K562 (cell line): ENCODE results near the gene LYVE1. TPM values are rescaled to one million over a fixed set of nuclear protein-coding genes. Genes with fewer than 3 reads are reported as not detected.

Experiments
- CREM ChIP-seq: IDR thresholded peaks from 2 replicates; pipeline ENCODE4 v1.6.1; 2014; ENCODE audit warnings: antibody characterized with exemption, low read depth
- E2F6 ChIP-seq, 2 experiments: IDR thresholded peaks; 2 replicates each; pipeline ENCODE4 v1.6.1; 2011; ENCODE audit warnings: borderline replicate concordance in 1 of 2, control low read depth in 1 of 2, low read depth in 1 of 2, low read length in 1 of 2, mild to moderate bottlenecking in 1 of 2, mixed read lengths in 1 of 2, moderate library complexity in 1 of 2; ENCODE audit not compliant: insufficient read depth in 1 of 2, insufficient read length in 1 of 2, poor library complexity in 1 of 2, severe bottlenecking in 1 of 2; ENCODE audit errors: extremely low read depth in 1 of 2
- FOXJ2 ChIP-seq: fragments of 200-800 bp; sonication (Bioruptor generic); IDR thresholded peaks from 2 replicates; pipeline ENCODE4 v1.6.1; 2016; ENCODE audit warnings: missing genetic modification characterization, missing compliant biosample characterization
- GTF2F1 ChIP-seq: IDR thresholded peaks from 2 replicates; pipeline ENCODE4 v1.6.1; 2011; ENCODE audit warnings: low read depth, low read length, improper control_type of control experiment
- KDM4B ChIP-seq, 2 experiments: fragments of 450-650 bp in 1 of 2; sonication (generic) in 1 of 2; IDR thresholded peaks; 2 replicates each; pipeline ENCODE4 v1.6.1; 2016 to 2017; ENCODE audit warnings: borderline replicate concordance in 2 of 2, antibody characterized with exemption in 1 of 2, low read depth in 1 of 2, mild to moderate bottlenecking in 1 of 2
- KLF16 ChIP-seq: IDR thresholded peaks from 2 replicates; pipeline ENCODE4 v1.6.1; 2016; ENCODE audit warnings: antibody characterized with exemption
- NEUROD1 ChIP-seq: fragments of 150-350 bp; IDR thresholded peaks from 2 replicates; pipeline ENCODE4 v1.6.1; 2014; ENCODE audit warnings: borderline replicate concordance, low read length, low read depth; ENCODE audit not compliant: partially characterized antibody
- NR0B1 ChIP-seq: fragments of 450-650 bp; IDR thresholded peaks from one replicate; pipeline ENCODE4 v1.6.1; 2018; ENCODE audit warnings: mild to moderate bottlenecking, moderate library complexity; ENCODE audit not compliant: partially characterized antibody
- PHB ChIP-seq: fragments of 250-450 bp; sonication (Bioruptor Pico); IDR thresholded peaks from 2 replicates; pipeline ENCODE4 v1.5.0; 2021
- PHF20 ChIP-seq: fragments of 450-650 bp; IDR thresholded peaks from 2 replicates; pipeline ENCODE4 v1.6.1; 2018; ENCODE audit not compliant: partially characterized antibody
- PRDM10 ChIP-seq: fragments of 450-650 bp; IDR thresholded peaks from 2 replicates; pipeline ENCODE4 v1.6.1; 2018; ENCODE audit not compliant: partially characterized antibody
- SIN3B ChIP-seq: fragments of 450-650 bp; IDR thresholded peaks from 2 replicates; pipeline ENCODE4 v1.6.1; 2017; ENCODE audit warnings: low read depth, mild to moderate bottlenecking, moderate library complexity
- TGIF2 ChIP-seq: sonication (generic); formaldehyde crosslinking; IDR thresholded peaks from 2 replicates; pipeline ENCODE4 v1.8.1; 2022; ENCODE audit warnings: mild to moderate bottlenecking, missing genetic modification reagents, moderate library complexity
- ZFP36 ChIP-seq: fragments of 150-350 bp; IDR thresholded peaks from 2 replicates; pipeline ENCODE4 v1.6.1; 2018; ENCODE audit warnings: low read length, low read depth; ENCODE audit not compliant: partially characterized antibody
- ZNF197 ChIP-seq: fragments of 200-800 bp; sonication (Bioruptor generic); IDR thresholded peaks from 2 replicates; pipeline ENCODE4 v1.6.1; 2016; ENCODE audit warnings: low read depth, missing genetic modification characterization, missing compliant biosample characterization
- ZNF395 ChIP-seq: fragments of 200-800 bp; sonication (Bioruptor generic); IDR thresholded peaks from 2 replicates; pipeline ENCODE4 v1.6.1; 2017; ENCODE audit warnings: missing genetic modification characterization, missing compliant biosample characterization
- polyA plus RNA-seq, 8 experiments: library from polyadenylated mRNA; depleted of rRNA in 4 of 8; stranded (reverse) in 5 of 8; unstranded in 3 of 8; fragments of >200 nt; fragmentation: Nextera tagmentation in 2 of 8; fragmentation: Illumina TruSeq in 1 of 8; extraction: Ambion mirVana in 2 of 8; extraction: Trizol in 1 of 8; gene quantifications; 2 replicates each; pipeline versions ENCODE4 v1.2.1 to v1.2.3, GENCODE V29; 2011 to 2014; ENCODE audit warnings: inconsistent platforms in 1 of 8, missing spikeins in 1 of 8
- total RNA-seq, 7 experiments: library from RNA; depleted of rRNA in 6 of 7; stranded (reverse); fragments of >200 nt in 6 of 7; fragmentation: Illumina TruSeq in 2 of 7; extraction: Trizol in 2 of 7; gene quantifications; 2 replicates each; pipeline versions ENCODE4 v1.2.1 to v1.2.3, GENCODE V29; 2011 to 2021; ENCODE audit warnings: low replicate concordance in 1 of 7
- TF ChIP-seq, protein P1 (sequence below): fragments of 200-800 bp; sonication (Bioruptor generic); IDR thresholded peaks from 2 replicates; pipeline ENCODE4 v1.6.1; 2017; ENCODE audit warnings: missing genetic modification characterization, missing compliant biosample characterization

Gene LYVE1
- total and polyA plus RNA-seq, 9 of the 15 experiments (the other 6 are each of a cell fraction or from before 2014, with no cell fraction given) = 0.06 to 1.1 (median 0.14) TPM; not detected in 1

DNA sequence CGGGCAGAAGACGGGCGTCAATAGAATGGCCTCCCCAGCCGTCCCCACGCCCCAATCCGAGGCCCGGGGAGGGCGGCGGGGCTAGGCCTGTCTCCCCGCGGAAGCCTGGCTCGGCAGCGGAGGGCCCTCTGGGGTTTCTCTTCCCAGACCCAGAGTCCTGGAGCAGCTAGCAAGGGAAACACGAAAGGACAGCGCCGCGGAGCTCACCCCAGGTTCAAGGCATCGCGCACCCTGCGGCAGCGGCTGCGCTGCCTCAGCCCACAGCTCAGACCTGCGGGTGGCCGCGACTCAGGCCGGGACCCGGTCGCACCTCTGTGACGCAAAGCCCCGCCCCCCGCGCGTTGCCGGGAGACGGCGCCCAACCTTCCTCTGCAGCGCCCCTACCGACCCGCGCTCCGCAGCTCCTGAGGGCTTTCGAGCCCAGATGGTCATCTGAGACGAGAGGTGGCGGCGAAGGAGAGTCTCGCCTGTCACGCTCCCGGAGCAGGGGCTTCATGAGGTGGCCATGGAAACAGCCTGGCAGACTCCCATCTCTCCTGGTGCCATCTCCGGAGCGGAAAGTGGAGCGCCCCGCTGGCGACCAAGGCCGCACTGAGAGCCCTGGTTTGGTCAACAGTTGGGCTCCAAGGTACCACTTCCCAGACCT is 27.4 kb downstream of the LYVE1 start, which contains the start of gene RNF141 (continued):
- TF ChIP-seq TGIF2 (CRISPR knock-in tag) = 0 out of 2 replicates have a peak, but pooled peaks have one; percentile 41
- peak; percentile 100 for TF ChIP-seq CREM
- no peak for TF ChIP-seq PHB
- TF ChIP-seq FOXJ2 (tag) = peak; percentile 84
- TF ChIP-seq ZNF395 = no peak
- no peak for TF ChIP-seq ZNF197 (CRISPR knock-in tag)
- no peak for TF ChIP-seq NR0B1
- peak; percentile 78; the same call in 1 of the 2 replicates for TF ChIP-seq SIN3B
- peak; percentile 44 to 73 for TF ChIP-seq E2F6 (IDR thresholded peaks at IDR 0.05; ENCODE audit: borderline replicate concordance in 1 of 2, extremely low read depth in 1 of 2, insufficient read depth in 1 of 2, insufficient read length in 1 of 2, low read depth in 1 of 2, low read length in 1 of 2, poor library complexity in 1 of 2, severe bottlenecking in 1 of 2)
- peak; percentile 6 for TF ChIP-seq PRDM10
- TF ChIP-seq ZFP36 = peak; percentile 19
- peak; percentile 93 for TF ChIP-seq PHF20
- TF ChIP-seq, protein P1, sequence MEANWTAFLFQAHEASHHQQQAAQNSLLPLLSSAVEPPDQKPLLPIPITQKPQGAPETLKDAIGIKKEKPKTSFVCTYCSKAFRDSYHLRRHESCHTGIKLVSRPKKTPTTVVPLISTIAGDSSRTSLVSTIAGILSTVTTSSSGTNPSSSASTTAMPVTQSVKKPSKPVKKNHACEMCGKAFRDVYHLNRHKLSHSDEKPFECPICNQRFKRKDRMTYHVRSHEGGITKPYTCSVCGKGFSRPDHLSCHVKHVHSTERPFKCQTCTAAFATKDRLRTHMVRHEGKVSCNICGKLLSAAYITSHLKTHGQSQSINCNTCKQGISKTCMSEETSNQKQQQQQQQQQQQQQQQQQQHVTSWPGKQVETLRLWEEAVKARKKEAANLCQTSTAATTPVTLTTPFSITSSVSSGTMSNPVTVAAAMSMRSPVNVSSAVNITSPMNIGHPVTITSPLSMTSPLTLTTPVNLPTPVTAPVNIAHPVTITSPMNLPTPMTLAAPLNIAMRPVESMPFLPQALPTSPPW (CRISPR knock-in tag) = peak; percentile 63
- TF ChIP-seq NEUROD1 = peak; percentile 59
- TF ChIP-seq KDM4B (IDR thresholded peaks at IDR 0.05; ENCODE audit: borderline replicate concordance in 2 of 2, low read depth in 1 of 2) = no peak
- 0 out of 2 replicates have a peak, but pooled peaks have one; percentile 36 for TF ChIP-seq GTF2F1
- TF ChIP-seq KLF16 = peak; percentile 61; the same call in 1 of the 2 replicates
